ENCODE data around the gene RRAGC. TPM values are rescaled to one million over a fixed set of nuclear protein-coding genes. Genes with fewer than 3 reads are reported as not detected.
A peak's percentile ranks its signal among the peaks of the same experiment; 100 is the strongest.

Gene RRAGC
- total and polyA plus RNA-seq, 9 of the 15 experiments (the other 6 are each of a cell fraction or from before 2014, with no cell fraction given): 3.9 to 16.9 (median 10.9) TPM

DNA sequence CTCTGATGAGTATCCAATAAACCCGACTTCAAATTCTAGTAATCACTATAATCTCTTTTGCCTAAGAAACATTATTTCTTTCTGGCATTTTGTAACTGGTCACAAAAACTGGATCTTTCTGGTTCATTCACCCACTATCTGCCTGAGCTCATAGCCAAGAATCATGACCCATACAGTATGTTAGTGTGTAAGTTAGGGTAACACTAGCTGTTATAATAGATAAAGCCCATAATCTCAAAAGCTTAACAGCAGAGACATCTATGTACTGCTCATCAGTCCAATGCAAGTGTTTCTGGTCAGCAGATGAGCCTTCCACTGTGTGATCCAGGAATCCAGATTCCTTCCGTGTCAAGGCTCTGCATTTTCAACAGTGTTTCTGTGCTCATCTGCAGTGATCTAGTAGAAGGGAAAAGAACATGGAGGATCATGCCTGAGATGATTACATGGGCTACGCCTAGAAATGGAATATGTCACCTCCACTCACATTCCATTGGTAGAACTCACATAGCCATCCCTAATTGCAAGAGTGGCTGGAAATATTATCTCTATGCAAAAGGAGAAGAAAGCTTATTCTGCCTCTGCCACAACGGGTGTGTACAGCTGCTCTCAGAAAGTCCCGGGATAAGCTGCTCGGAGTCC is 27.7 kb downstream of the RRAGC start (continued):
- TF ChIP-seq, protein P1, sequence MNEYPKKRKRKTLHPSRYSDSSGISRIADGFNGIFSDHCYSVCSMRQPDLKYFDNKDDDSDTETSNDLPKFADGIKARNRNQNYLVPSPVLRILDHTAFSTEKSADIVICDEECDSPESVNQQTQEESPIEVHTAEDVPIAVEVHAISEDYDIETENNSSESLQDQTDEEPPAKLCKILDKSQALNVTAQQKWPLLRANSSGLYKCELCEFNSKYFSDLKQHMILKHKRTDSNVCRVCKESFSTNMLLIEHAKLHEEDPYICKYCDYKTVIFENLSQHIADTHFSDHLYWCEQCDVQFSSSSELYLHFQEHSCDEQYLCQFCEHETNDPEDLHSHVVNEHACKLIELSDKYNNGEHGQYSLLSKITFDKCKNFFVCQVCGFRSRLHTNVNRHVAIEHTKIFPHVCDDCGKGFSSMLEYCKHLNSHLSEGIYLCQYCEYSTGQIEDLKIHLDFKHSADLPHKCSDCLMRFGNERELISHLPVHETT (CRISPR knock-in tag; conservative IDR thresholded peaks at IDR 0.05 in 1 of 2, IDR thresholded peaks at IDR 0.05 in 1 of 2): 0 out of 4 replicates have a peak, but pooled peaks of 1 of the 2 experiments have one; percentile 35
- no peak for TF ChIP-seq ZNF121 (CRISPR knock-in tag; conservative IDR thresholded peaks at IDR 0.05)
- no peak for TF ChIP-seq DACH1 (IDR thresholded peaks at IDR 0.05; ENCODE audit: partially characterized antibody)
- TF ChIP-seq ZBED1 (IDR thresholded peaks at IDR 0.05): no peak
- TF ChIP-seq RBM39 (optimal IDR thresholded peaks at IDR 0.05; ENCODE audit: low read depth, low read length): no peak
- TF ChIP-seq CTBP1 (IDR thresholded peaks at IDR 0.05; ENCODE audit: borderline replicate concordance): 0 out of 2 replicates have a peak, but pooled peaks have one; percentile 16
- TF ChIP-seq CXXC5 (CRISPR knock-in tag; IDR thresholded peaks at IDR 0.05): no peak
- TF ChIP-seq NCOR1 (IDR thresholded peaks at IDR 0.05): peak; percentile 57
- no peak for TF ChIP-seq ZNF217 (CRISPR knock-in tag; IDR thresholded peaks at IDR 0.05)

DNA sequence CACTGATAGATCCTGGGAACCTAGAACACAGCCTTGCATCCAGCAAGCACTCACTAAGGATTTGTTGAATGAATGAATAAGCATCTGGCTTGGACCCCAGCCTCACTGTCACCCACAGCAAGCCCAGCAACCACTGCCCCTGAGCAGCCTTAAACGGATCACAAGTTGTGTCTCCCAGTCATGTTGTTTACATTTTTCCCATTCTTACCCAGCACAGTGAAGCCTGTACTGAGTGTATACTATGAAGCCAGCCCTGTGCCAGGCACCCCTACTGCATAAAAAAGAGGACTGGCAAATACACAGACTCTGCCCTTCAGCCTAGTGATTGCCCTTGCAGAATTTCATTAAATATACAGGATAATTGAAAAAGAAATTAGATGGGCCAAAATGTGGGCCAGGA is 30.2 kb downstream of the RRAGC start:
- Histone ChIP-seq H2AFZ (ENCODE audit: low read depth, low read length) (no peak overlapping the region), H3K36me3 (ENCODE audit: control insufficient read depth, insufficient read depth, low read length) (no peaks in the 10 kb centered on the region), H3K4me3 (no peak overlapping the region), H4K20me1 (replicated peaks; ENCODE audit: control insufficient read depth, insufficient read depth, low read length) (no peaks in the 10 kb centered on the region), H3K4me2 (ENCODE audit: insufficient read depth, low read length) (no peak overlapping the region), H3K27ac (ENCODE audit: extremely low read depth, low read depth, low read length) (no peak overlapping the region), H3K79me2 (ENCODE audit: control insufficient read depth, insufficient read depth, low read length) (no peaks in the 10 kb centered on the region), H3K9me3 (replicated peaks; ENCODE audit: control insufficient read depth, insufficient read depth, low read depth, low read length) (no peaks in the 10 kb centered on the region), H3K9ac (ENCODE audit: insufficient read depth in 1 of 2, low read depth in 2 of 2, low read length in 2 of 2) (no peak overlapping the region), H3K4me1 (replicated peaks in 1 of 2; ENCODE audit: control insufficient read depth in 2 of 2, insufficient read depth in 2 of 2, low read length in 2 of 2) (peaks cover 0 to 9% of the 10 kb centered on the region in 2 experiments; a peak in 2 of 5 replicates), H3K9me1 (ENCODE audit: control insufficient read depth, insufficient read depth, low read length) (no peaks in the 10 kb centered on the region), H3K27me3 (ENCODE audit: control insufficient read depth in 2 of 2, insufficient read depth in 2 of 2, low read length in 2 of 2) (peaks cover 8 to 9% of the 10 kb centered on the region in 2 experiments; a peak in 2 of 5 replicates)
- no TSS peak for BruUV-seq (replicated peaks)
- in situ Hi-C loops (cut with MboI) (no loop called here), intact Hi-C loops (cut with micrococcal nuclease) (no loop called here)
- CTCF ChIA-PET (ENCODE audit: low intra/inter-chr PET ratio): no interaction called here
- WGBS (ENCODE audit: insufficient coverage, low coverage, missing lambda C conversion rate): 16% methylated on average over 1 of the region's 1 CpG
- ATAC-seq: no peak
- FAIRE-seq: no peak
- POLR2A ChIA-PET: no interaction called here
- no peak for DNase-seq (ENCODE audit: extremely low read depth in 1 of 4, low spot score in 3 of 4)
- TF ChIP-seq, protein P2, sequence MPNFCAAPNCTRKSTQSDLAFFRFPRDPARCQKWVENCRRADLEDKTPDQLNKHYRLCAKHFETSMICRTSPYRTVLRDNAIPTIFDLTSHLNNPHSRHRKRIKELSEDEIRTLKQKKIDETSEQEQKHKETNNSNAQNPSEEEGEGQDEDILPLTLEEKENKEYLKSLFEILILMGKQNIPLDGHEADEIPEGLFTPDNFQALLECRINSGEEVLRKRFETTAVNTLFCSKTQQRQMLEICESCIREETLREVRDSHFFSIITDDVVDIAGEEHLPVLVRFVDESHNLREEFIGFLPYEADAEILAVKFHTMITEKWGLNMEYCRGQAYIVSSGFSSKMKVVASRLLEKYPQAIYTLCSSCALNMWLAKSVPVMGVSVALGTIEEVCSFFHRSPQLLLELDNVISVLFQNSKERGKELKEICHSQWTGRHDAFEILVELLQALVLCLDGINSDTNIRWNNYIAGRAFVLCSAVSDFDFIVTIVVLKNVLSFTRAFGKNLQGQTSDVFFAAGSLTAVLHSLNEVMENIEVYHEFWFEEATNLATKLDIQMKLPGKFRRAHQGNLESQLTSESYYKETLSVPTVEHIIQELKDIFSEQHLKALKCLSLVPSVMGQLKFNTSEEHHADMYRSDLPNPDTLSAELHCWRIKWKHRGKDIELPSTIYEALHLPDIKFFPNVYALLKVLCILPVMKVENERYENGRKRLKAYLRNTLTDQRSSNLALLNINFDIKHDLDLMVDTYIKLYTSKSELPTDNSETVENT (CRISPR knock-in tag; IDR thresholded peaks at IDR 0.05): no peak
- TF ChIP-seq ATF7 (IDR thresholded peaks at IDR 0.05): no peak
- TF ChIP-seq ZNF583 (CRISPR knock-in tag; IDR thresholded peaks at IDR 0.05): no peak
- no peak for TF ChIP-seq GTF2A2 (tag; IDR thresholded peaks at IDR 0.05)
